GM12801 (cell line): ENCODE results near the gene GFRA1.

Experiments used
- CTCF ChIP-seq: IDR thresholded peaks from one replicate; pipeline ENCODE4 v1.5.1; 2011; ENCODE audit warnings: control low read depth; ENCODE audit not compliant: insufficient read length; ENCODE audit errors: extremely low read depth

Gene GFRA1

GRCh38 chr10:116182426-116182825, 90.6 kb downstream of the GFRA1 start:
- no peak for TF ChIP-seq CTCF

DNA sequence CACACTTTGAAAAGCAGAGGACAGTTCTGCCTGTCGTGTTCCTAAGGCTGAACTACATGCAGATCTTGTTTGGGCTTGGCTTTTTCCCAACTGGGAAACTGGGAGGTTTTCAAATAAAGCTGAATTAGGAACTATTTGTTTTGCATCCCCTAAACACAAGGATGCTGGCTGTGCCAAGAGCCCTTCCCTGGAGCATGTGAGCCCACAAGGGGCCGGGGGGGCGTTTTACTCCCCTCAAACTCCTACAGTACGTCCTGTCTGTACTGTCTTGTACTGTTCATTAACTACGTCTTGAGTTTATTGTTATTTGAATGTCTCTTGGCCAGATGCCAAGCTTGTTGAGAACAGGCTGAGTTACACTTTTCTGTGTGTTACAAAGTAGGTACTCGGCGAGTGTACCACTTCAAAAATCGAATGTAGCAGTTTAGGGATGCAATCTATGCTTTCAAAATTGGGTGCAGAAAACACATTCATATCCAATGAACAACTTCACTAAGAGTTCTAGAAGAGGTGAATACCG, 94.9 kb downstream of the GFRA1 start:
- no peak for TF ChIP-seq CTCF

DNA sequence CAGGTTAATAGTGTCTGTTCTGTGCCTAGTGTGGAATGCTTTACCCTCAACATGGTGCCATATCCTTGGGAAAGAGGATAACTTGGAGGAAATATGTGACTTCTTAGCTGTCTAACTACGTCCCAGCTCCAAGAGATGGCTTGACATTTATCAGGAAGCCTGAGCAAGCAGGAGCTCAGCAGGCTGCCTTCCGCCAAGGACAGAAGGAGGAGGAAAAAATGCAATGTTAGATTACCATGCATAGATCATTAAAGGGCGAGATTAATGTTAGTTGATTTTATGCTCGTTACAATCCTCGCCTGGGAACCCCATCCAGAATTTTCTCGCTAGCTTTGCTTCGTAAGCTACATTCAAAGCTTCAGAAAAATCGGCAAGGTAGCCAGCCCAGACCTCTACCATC, 97.8 kb downstream of the GFRA1 start:
- TF ChIP-seq CTCF: no peak

DNA sequence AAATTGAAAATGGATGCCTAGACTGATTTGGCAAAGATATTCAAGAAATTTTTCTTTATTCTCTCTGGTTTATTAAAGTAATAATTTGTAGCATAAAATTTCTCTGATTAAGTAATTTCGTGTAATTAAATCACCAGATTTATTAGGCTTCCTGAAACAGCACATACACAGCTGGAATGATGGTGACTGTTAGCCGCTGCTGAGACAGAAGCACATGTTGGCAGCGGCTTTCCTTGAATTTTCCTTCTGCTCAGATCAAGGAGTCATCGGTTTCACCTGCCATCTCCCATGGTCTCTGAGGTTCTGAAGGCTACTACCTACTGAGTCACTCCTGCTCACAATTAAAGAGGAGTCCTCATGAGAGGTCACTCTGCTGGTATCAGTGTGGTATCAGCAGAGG, 101.5 kb downstream of the GFRA1 start:
- no peak for TF ChIP-seq CTCF

DNA sequence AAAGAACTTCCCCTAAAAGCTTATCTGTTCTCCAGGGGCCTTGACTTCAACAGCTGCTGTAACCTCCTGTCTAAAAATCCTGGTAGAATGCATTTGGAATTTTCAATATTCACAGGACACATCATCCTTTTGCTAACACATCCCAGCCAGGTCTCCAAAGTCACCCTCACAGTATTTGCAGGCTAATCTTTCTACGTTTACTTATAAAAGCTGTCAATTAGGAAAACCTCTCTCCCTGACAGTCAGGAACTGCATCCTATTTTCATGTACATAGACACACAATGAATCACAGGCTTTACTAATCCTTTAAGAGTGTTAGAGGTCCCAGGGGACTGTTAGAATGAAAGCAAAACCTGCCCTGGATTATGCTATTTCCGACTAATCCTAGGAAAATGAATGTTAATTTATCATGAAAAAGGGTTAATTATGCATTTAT, 102.2 kb downstream of the GFRA1 start:
- TF ChIP-seq CTCF: no peak

DNA sequence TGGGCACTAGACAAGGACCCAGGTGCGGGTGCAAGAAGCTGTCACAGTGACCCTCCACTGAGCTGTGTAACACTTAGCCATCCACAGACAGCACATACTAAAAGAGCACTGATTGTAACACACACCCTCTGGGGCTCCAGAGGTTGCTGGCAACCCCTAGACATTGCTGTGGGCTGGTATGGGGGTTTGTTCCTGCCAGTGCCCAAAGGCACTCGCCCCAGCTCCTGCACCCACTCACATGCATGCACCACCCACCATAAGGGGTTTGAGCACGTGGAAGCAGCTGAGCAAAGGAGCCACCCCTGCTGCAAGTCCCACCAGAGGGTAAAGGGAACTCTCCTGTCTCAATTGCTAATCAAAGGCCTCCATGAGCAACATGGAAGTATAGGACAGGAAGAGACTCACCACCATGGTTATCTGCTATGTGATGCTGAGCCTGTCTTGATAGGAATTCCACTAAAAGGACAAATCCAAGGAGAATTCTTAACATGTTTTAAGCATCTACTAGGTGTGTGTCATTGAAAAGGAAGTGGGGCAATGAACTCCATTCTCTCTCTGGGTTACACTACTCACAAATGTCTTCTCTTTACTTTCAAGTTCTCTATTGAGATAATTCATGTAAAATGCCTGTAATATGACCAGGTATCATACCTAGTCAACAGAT, 103.1 kb downstream of the GFRA1 start:
- TF ChIP-seq CTCF: no peak

- TF ChIP-seq CTCF: no peak
Observed at GRCh38 chr10:116168745-116169144, 104.3 kb downstream of the GFRA1 start.

DNA sequence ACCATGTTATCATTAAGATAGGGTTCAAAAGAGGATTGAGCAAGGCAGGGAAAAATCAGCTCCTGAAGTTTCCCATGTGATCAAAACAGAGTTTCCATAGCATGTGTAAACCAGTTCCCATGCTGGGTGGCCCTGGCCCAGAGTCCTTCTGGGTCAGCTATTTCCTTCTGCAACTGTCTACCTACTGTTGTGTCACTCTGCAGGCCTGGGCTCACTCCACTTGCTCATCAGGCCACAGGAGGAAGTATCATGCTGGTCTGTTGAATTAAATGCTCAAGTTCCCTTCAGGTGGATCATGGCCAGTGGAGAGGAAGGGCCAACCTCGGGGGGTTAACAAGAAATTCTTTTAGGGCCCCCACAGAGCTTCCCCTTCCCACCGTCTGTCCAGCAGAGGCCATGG, 104.7 kb downstream of the GFRA1 start:
- TF ChIP-seq CTCF: no peak
